SK-N-SH (cell line): ENCODE measurements around the gene DCAF11. TPM values are rescaled to one million over a fixed set of nuclear protein-coding genes. Genes with fewer than 3 reads are reported as not detected.

Experiments used
- CTCF ChIA-PET: fragments of 300-600, 350-600 bp; formaldehyde crosslinking; extraction: SDS; loops from one replicate; lab custom pipeline; 2021; lab: Yijun Ruan, JAX
- POLR2A ChIA-PET: fragments of 350-600 bp; sonication (Branson Sonifier 250); formaldehyde crosslinking; extraction: SDS; loops from one replicate; lab custom pipeline; 2020; ENCODE audit warnings: antibody characterized with exemption, inconsistent platforms; lab: Yijun Ruan, JAX
- DNase-seq: peaks from one replicate; pipeline ENCODE4 v3.0.0; 2012
- H2AFZ ChIP-seq: fragments of 200-600 bp; sonication (generic); 2 replicates; pipeline ENCODE4 v1.8.1; 2016; ENCODE audit warnings: antibody characterized with exemption, mild to moderate bottlenecking, low read depth
- H3F3A ChIP-seq: fragments of 200-600 bp; sonication (generic); replicated peaks from 2 replicates; pipeline ENCODE3; 2016; ENCODE audit warnings: antibody characterized with exemption, mild to moderate bottlenecking; ENCODE audit not compliant: insufficient read depth
- H3K27ac ChIP-seq, 2 experiments: fragments of 200-500 bp in 1 of 2; fragments of 200-600 bp in 1 of 2; sonication (Bioruptor generic) in 1 of 2; sonication (generic), shearing (Covaris generic) in 1 of 2; 2 replicates each; pipeline versions ENCODE4 v1.5.1 to v1.6.1; 2014 to 2016; ENCODE audit warnings: low read depth in 2 of 2, inconsistent platforms in 1 of 2, low read length in 1 of 2, mild to moderate bottlenecking in 1 of 2, mixed read lengths in 1 of 2
- H3K27me3 ChIP-seq: fragments of 200-600 bp; sonication (generic), shearing (Covaris generic); 2 replicates; pipeline ENCODE4 v1.6.1; 2016; ENCODE audit warnings: mixed run types; ENCODE audit not compliant: insufficient read depth
- H3K36me3 ChIP-seq, 2 experiments: fragments of 200-500 bp in 1 of 2; fragments of 200-600 bp in 1 of 2; sonication (Bioruptor generic) in 1 of 2; sonication (generic) in 1 of 2; replicated peaks in 1 of 2; 2 replicates each; pipeline versions ENCODE3 to v1.5.1; 2014 to 2016; ENCODE audit warnings: low read length in 1 of 2, mild to moderate bottlenecking in 1 of 2; ENCODE audit not compliant: insufficient read depth in 2 of 2, control insufficient read depth in 1 of 2
- H3K4me1 ChIP-seq, 2 experiments: fragments of 200-500 bp in 1 of 2; fragments of 200-600 bp in 1 of 2; sonication (Bioruptor generic) in 1 of 2; sonication (generic), shearing (Covaris generic) in 1 of 2; 2 replicates each; pipeline versions ENCODE4 v1.5.1 to v1.6.1; 2014 to 2016; ENCODE audit warnings: low read depth in 1 of 2, low read length in 1 of 2, mixed run types in 1 of 2; ENCODE audit not compliant: insufficient read depth in 2 of 2, control insufficient read depth in 1 of 2
- H3K4me2 ChIP-seq: fragments of 200-600 bp; sonication (generic), shearing (Covaris generic); 2 replicates; pipeline ENCODE4 v1.6.1; 2017; ENCODE audit warnings: mixed run types
- H3K4me3 ChIP-seq, 2 experiments: fragments of 200-500 bp in 1 of 2; fragments of 200-600 bp in 1 of 2; sonication (Bioruptor generic) in 1 of 2; sonication (generic), shearing (Covaris generic) in 1 of 2; 2 replicates each; pipeline versions ENCODE4 v1.5.1 to v1.8.1; 2014 to 2016; ENCODE audit warnings: low read depth in 2 of 2, inconsistent platforms in 1 of 2, low read length in 1 of 2, mild to moderate bottlenecking in 1 of 2, mixed read lengths in 1 of 2, moderate library complexity in 1 of 2
- H3K79me2 ChIP-seq: fragments of 200-600 bp; sonication (generic); 2 replicates; pipeline ENCODE4 v1.8.1; 2017; ENCODE audit warnings: mild to moderate bottlenecking; ENCODE audit not compliant: insufficient read depth
- H3K9ac ChIP-seq: fragments of 200-600 bp; sonication (generic); 2 replicates; pipeline ENCODE4 v1.6.1; 2017; ENCODE audit warnings: mixed run types
- H3K9me2 ChIP-seq: fragments of 200-600 bp; sonication (generic); 2 replicates; pipeline ENCODE4 v1.6.1; 2017; ENCODE audit warnings: mixed run types
- H3K9me3 ChIP-seq: fragments of 200-600 bp; sonication (generic); 2 replicates; pipeline ENCODE4 v1.6.1; 2017; ENCODE audit warnings: mixed run types, mild to moderate bottlenecking, moderate library complexity
- H4K20me1 ChIP-seq: fragments of 200-600 bp; sonication (generic); 2 replicates; pipeline ENCODE4 v1.6.1; 2017; ENCODE audit warnings: mild to moderate bottlenecking, mixed run types; ENCODE audit not compliant: insufficient read depth
- EP300 ChIP-seq, 2 experiments: IDR thresholded peaks; 2 replicates each; pipeline versions ENCODE4 v1.4.0 to v1.6.1; 2012; ENCODE audit warnings: borderline replicate concordance in 1 of 2, low read depth in 1 of 2, low read length in 1 of 2
- FOSL2 ChIP-seq: IDR thresholded peaks from 2 replicates; pipeline ENCODE4 v1.4.0; 2012; ENCODE audit warnings: low read depth, mild to moderate bottlenecking, moderate library complexity, borderline replicate concordance
- FOXJ3 ChIP-seq: sonication (generic); formaldehyde crosslinking; IDR thresholded peaks from 2 replicates; pipeline ENCODE4 v1.5.1; 2020; ENCODE audit warnings: mild to moderate bottlenecking, missing genetic modification reagents
- GATA2 ChIP-seq: sonication (generic); formaldehyde crosslinking; IDR thresholded peaks from 2 replicates; pipeline ENCODE4 v1.5.0; 2020; ENCODE audit warnings: mild to moderate bottlenecking, missing genetic modification reagents
- NFIC ChIP-seq: IDR thresholded peaks from 2 replicates; pipeline ENCODE4 v1.4.0; 2012; ENCODE audit warnings: borderline replicate concordance
- NRF1 ChIP-seq: IDR thresholded peaks from 2 replicates; pipeline ENCODE4 v1.6.1; 2012; ENCODE audit warnings: low read depth, mild to moderate bottlenecking, low read length
- RCOR1 ChIP-seq: fragments of 150-350 bp; IDR thresholded peaks from 2 replicates; pipeline ENCODE4 v1.6.1; 2017; ENCODE audit warnings: antibody characterized with exemption, low read length
- REST ChIP-seq: IDR thresholded peaks from 2 replicates; pipeline ENCODE4 v1.6.1; 2012; ENCODE audit warnings: mild to moderate bottlenecking, low read depth, low read length, moderate library complexity
- RFX5 ChIP-seq: IDR thresholded peaks from 2 replicates; pipeline ENCODE4 v1.6.1; 2012; ENCODE audit warnings: mild to moderate bottlenecking, improper control_type of control experiment, low read length
- SMC3 ChIP-seq: IDR thresholded peaks from 2 replicates; pipeline ENCODE4 v1.6.1; 2012; ENCODE audit warnings: low read depth, low read length, improper control_type of control experiment
- TAF1 ChIP-seq: IDR thresholded peaks from 2 replicates; pipeline ENCODE4 v1.6.1; 2012; ENCODE audit warnings: low read depth, mild to moderate bottlenecking, low read length, moderate library complexity, borderline replicate concordance
- TCF12 ChIP-seq: IDR thresholded peaks from 2 replicates; pipeline ENCODE4 v1.4.0; 2012
- USF1 ChIP-seq: IDR thresholded peaks from 2 replicates; pipeline ENCODE4 v1.4.0; 2012; ENCODE audit warnings: low read depth, borderline replicate concordance
- USF2 ChIP-seq: fragments of 150-350 bp; IDR thresholded peaks from 2 replicates; pipeline ENCODE4 v1.6.1; 2017; ENCODE audit warnings: antibody characterized with exemption, low read length, low read depth, borderline replicate concordance
- WGBS: methylation state at CpG from one replicate; pipeline ENCODE4 v1.1.6; 2017; ENCODE audit warnings: low lambda C conversion rate; 5-methylcytosine and 5-hydroxymethylcytosine counted together
- polyA plus RNA-seq, 3 experiments: library from polyadenylated mRNA; depleted of rRNA; stranded (reverse); fragments of >200 nt; gene quantifications; 2 replicates each; pipeline ENCODE4 v1.2.3, GENCODE V29; 2012

DCAF11 gene
- polyA plus RNA-seq, 1 of the 3 experiments (the other 2 are of a cell fraction) = 34.6 TPM

DNA sequence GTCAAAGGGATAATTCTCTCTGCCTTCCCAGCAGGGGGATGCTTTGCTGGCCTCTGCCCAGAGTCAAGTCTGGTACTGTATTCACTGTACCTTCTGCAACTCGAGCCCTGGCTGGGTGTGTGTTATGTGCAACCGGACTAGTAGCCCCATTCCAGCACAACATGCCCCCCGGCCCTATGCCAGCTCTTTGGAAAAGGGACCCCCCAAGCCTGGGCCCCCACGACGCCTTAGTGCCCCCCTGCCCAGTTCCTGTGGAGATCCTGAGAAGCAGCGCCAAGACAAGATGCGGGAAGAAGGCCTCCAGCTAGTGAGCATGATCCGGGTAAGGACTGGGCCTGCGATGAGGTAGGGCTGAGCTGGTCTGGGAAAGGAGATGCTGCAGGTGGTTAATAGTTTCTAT is 36.0 kb downstream of the DCAF11 start:
- Histone ChIP-seq H3K9me3 (no peaks in the 10 kb centered on the region), H3K79me2 (peaks cover 36% of the 10 kb centered on the region), H3K27ac (no peak overlapping the region), H3F3A (peaks cover 5% of the 10 kb centered on the region), H3K4me3 (no peak overlapping the region), H3K27me3 (no peaks in the 10 kb centered on the region), H3K36me3 (peaks cover 37 to 44% of the 10 kb centered on the region in 2 experiments), H2AFZ (no peak overlapping the region), H3K4me1 (peaks cover 9 to 16% of the 10 kb centered on the region in 2 experiments), H3K9ac (no peak overlapping the region)
- 98% methylated on average over 6 of the region's 9 CpGs for WGBS
- DNase-seq = no peak
- CTCF ChIA-PET = interaction anchor here (0.8 to 3.4 kb wide), 4 partner anchors 10 to 19 kb away, joined by 3 to 29 read pairs (median 4); partner anchors contain the start of genes FITM1 and IRF9
- POLR2A ChIA-PET = interaction anchor here (1.1 to 2.4 kb wide), 2 partner anchors 9 to 11 kb away, joined by 3 to 10 read pairs; partner anchors contain the start of gene IRF9
- TF ChIP-seq EP300 (IDR thresholded peaks at IDR 0.05; ENCODE audit: borderline replicate concordance in 1 of 2, low read depth in 1 of 2, low read length in 1 of 2) (no peak), FOSL2 (no peak), RCOR1 (no peak)
- TF ChIP-seq, all 33 proteins: peak for 0
- Histone ChIP-seq H3K9me2 (no peaks in the 10 kb centered on the region), H3K4me2 (no peak overlapping the region), H4K20me1 (peaks cover 10% of the 10 kb centered on the region; the same call in 1 of the 2 replicates)

DNA sequence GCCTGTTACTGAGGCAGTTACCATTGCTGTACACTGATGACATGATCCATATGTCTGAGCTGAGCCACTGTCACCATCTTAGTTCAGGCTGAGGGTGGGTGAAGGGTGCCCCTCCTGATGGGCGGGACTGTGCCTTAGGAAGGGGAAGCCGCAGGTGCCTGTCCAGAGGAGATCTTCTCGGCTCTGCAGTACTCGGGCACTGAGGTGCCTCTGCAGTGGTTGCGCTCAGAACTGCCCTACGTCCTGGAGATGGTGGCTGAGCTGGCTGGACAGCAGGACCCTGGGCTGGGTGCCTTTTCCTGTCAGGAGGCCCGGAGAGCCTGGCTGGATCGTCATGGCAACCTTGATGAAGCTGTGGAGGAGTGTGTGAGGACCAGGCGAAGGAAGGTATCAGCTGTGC is 36.4 kb downstream of the DCAF11 start:
- peaks cover 41 to 48% of the 10 kb centered on the region in 2 experiments for H3K36me3 ChIP-seq

GRCh38 chr14:24151404-24152080 is 37.0 kb downstream of the DCAF11 start:
- 98% methylated on average over 11 of the region's 16 CpGs for WGBS
- H3K9me3 ChIP-seq = no peaks in the 10 kb centered on the region
- H3K9me2 ChIP-seq = no peaks in the 10 kb centered on the region
- H3K27me3 ChIP-seq = no peaks in the 10 kb centered on the region
- peaks cover 46 to 51% of the 10 kb centered on the region in 2 experiments for H3K36me3 ChIP-seq
- no peak for DNase-seq
- no peak overlapping the region for H3K9ac ChIP-seq
- peaks cover 5% of the 10 kb centered on the region for H3F3A ChIP-seq
- peaks cover 6 to 9% of the 10 kb centered on the region in 2 experiments; a peak in 3 of 4 replicates for H3K4me1 ChIP-seq
- H2AFZ ChIP-seq = no peak overlapping the region
- CTCF ChIA-PET = interaction anchor here (0.8 to 3.4 kb wide), 5 partner anchors 9 to 157 kb away, joined by 3 to 29 read pairs (median 6); partner anchors contain the start of genes CIDEB, FITM1 and IRF9
- H3K79me2 ChIP-seq = peaks cover 29% of the 10 kb centered on the region
- no peak overlapping the region for H3K27ac ChIP-seq
- H3K4me3 ChIP-seq = no peak overlapping the region
- POLR2A ChIA-PET = interaction anchor here (1.1 to 2.4 kb wide), 3 partner anchors 8 to 10 kb away, joined by 3 to 10 read pairs (median 4); partner anchors contain the start of genes EMC9 and IRF9
- peaks cover 10% of the 10 kb centered on the region; the same call in 1 of the 2 replicates for H4K20me1 ChIP-seq
- H3K4me2 ChIP-seq = no peak overlapping the region
- TF ChIP-seq FOXJ3 (no peak), TAF1 (no peak), GATA2 (CRISPR knock-in tag) (no peak), USF1 (no peak), SMC3 (no peak), REST (no peak), NRF1 (no peak)

More for the DNA sequence above, 36.4 kb downstream of the DCAF11 start:
- Histone ChIP-seq H3F3A (peaks cover 5% of the 10 kb centered on the region), H2AFZ (no peak overlapping the region), H3K4me2 (no peak overlapping the region), H3K27me3 (no peaks in the 10 kb centered on the region), H3K4me3 (no peak overlapping the region), H4K20me1 (peaks cover 10% of the 10 kb centered on the region; the same call in 1 of the 2 replicates), H3K9me3 (no peaks in the 10 kb centered on the region), H3K79me2 (peaks cover 32% of the 10 kb centered on the region), H3K27ac (no peak overlapping the region), H3K9me2 (no peaks in the 10 kb centered on the region), H3K4me1 (peaks cover 6 to 11% of the 10 kb centered on the region in 2 experiments; a peak in 3 of 4 replicates), H3K9ac (no peak overlapping the region)
- ChIA-PET POLR2A (interaction anchor here (1.1 to 2.4 kb wide), 3 partner anchors 8 to 11 kb away, joined by 3 to 10 read pairs (median 4); partner anchors contain the start of genes EMC9 and IRF9), CTCF (interaction anchor here (0.8 to 3.4 kb wide), 4 partner anchors 10 to 157 kb away, joined by 3 to 29 read pairs (median 4); partner anchors contain the start of genes CIDEB, FITM1 and IRF9)
- WGBS = 93% methylated on average over 8 of the region's 9 CpGs
- TF ChIP-seq TCF12 (no peak), USF2 (no peak), NFIC (no peak), FOXJ3 (no peak), RFX5 (no peak)
- no peak for DNase-seq
